ENCODE measurements around the gene MIA2. TPM values are rescaled to one million over a fixed set of nuclear protein-coding genes. Genes with fewer than 3 reads are reported as not detected.
"Not testable (repeated sequence)": the region's sequence is repeated elsewhere in the genome, so short reads cannot be mapped to it uniquely, and the experiment has no call there.

Gene MIA2
- total RNA-seq, 6 experiments from 2014 or later: 58.7 to 90.8 (median 73.6) TPM

- Histone ChIP-seq H3K27ac (no peak overlapping the region), H3K9me3 (no peaks in the 10 kb centered on the region), H3K4me1 (no peaks in the 10 kb centered on the region), H3K36me3 (peaks cover 4 to 85% (median 46%) of the 10 kb centered on the region in 4 donors), H3K27me3 (no peaks in the 10 kb centered on the region), H3K4me3 (no peak overlapping the region)
- TF ChIP-seq POLR2A (IDR thresholded peaks at IDR 0.05): no peak
- TF ChIP-seq, protein P1, sequence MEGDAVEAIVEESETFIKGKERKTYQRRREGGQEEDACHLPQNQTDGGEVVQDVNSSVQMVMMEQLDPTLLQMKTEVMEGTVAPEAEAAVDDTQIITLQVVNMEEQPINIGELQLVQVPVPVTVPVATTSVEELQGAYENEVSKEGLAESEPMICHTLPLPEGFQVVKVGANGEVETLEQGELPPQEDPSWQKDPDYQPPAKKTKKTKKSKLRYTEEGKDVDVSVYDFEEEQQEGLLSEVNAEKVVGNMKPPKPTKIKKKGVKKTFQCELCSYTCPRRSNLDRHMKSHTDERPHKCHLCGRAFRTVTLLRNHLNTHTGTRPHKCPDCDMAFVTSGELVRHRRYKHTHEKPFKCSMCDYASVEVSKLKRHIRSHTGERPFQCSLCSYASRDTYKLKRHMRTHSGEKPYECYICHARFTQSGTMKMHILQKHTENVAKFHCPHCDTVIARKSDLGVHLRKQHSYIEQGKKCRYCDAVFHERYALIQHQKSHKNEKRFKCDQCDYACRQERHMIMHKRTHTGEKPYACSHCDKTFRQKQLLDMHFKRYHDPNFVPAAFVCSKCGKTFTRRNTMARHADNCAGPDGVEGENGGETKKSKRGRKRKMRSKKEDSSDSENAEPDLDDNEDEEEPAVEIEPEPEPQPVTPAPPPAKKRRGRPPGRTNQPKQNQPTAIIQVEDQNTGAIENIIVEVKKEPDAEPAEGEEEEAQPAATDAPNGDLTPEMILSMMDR (IDR thresholded peaks at IDR 0.05): no peak
- WGBS (ENCODE audit: insufficient coverage, low coverage, low lambda C conversion rate, missing lambda C conversion rate): 41% methylated on average over 4 of the region's 4 CpGs
- no peak for DNase-seq
- intact Hi-C loops (cut with DNase I): no loop called here
- ATAC-seq: peak in 3 of 4 donors; percentile 38 to 81 (median 61)
Measured at GRCh38 chr14:39291701-39292100, 58.0 kb downstream of the MIA2 start.

DNA sequence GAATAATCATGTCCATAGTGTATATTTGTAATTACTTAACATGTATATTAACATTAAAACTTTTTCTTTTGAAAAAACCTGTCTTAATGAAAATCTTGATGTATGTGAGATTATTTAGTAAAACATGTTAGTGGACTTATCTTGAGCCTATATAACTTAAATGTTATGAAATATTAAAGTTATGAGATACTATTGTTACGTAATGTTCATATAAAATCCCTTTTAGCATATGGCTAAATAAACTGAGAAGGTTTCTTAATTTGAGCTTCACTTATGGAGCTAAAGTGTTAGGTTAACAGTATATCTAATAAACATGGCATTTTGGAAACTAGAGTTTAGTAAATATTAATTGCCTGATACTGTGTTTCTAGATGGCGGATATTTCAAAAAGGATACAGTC lies 59.9 kb downstream of the MIA2 start:
- no peak overlapping the region for H3K27ac ChIP-seq
- no peak overlapping the region for H3K4me3 ChIP-seq
- 93% methylated on average over 2 of the region's 2 CpGs for WGBS (ENCODE audit: insufficient coverage, low coverage, low lambda C conversion rate, missing lambda C conversion rate)
- DNase-seq (no peak), ATAC-seq (no peak)
- H3K9me3 ChIP-seq: no peaks in the 10 kb centered on the region
- TF ChIP-seq POLR2A (IDR thresholded peaks at IDR 0.05): no peak
- TF ChIP-seq, protein P1 (IDR thresholded peaks at IDR 0.05): no peak
- intact Hi-C loops (cut with DNase I): no loop called here
- H3K4me1 ChIP-seq: no peaks in the 10 kb centered on the region
- H3K36me3 ChIP-seq: peaks cover 4 to 88% (median 41%) of the 10 kb centered on the region in 4 donors
- no peaks in the 10 kb centered on the region for H3K27me3 ChIP-seq

DNA sequence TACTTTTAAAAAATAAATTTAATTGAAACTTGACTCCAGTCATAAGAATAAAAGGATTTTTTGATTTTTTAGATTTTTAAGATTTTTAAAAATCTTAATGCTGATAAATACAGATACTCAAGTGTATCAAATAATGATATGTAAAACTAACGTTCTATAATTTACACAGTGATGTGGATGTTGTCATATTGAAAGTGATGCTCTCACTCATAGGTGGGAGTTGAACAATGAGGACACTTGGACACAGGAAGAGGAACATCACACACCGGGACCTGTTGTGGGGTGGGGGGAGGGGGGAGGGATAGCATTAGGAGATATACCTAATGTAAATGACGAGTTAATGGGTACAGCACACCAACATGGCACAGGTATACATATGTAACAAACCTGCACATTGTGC lies 66.7 kb downstream of the MIA2 start:
- peaks cover 0 to 83% (median 34%) of the 10 kb centered on the region in 4 donors for H3K36me3 ChIP-seq
- H3K27me3 ChIP-seq; H3K27ac ChIP-seq; DNase-seq; H3K4me3 ChIP-seq; H3K4me1 ChIP-seq; ATAC-seq; intact Hi-C loops (cut with DNase I); H3K9me3 ChIP-seq: not testable (repeated sequence)
- WGBS (ENCODE audit: insufficient coverage, low coverage, low lambda C conversion rate, missing lambda C conversion rate): 64% methylated on average over 2 of the region's 3 CpGs

GRCh38 chr14:39302124-39302810 lies 68.6 kb downstream of the MIA2 start:
- no peaks in the 10 kb centered on the region for H3K9me3 ChIP-seq
- TF ChIP-seq, protein P1 (IDR thresholded peaks at IDR 0.05): no peak
- TF ChIP-seq POLR2A (IDR thresholded peaks at IDR 0.05): no peak
- H3K4me3 ChIP-seq: no peak overlapping the region
- H3K27me3 ChIP-seq: no peaks in the 10 kb centered on the region
- 87% methylated on average over 4 of the region's 4 CpGs for WGBS (ENCODE audit: insufficient coverage, low coverage, low lambda C conversion rate, missing lambda C conversion rate)
- H3K4me1 ChIP-seq: no peaks in the 10 kb centered on the region
- DNase-seq (no peak), ATAC-seq (no peak)
- intact Hi-C loops (cut with DNase I): no loop called here
- peaks cover 0 to 67% (median 23%) of the 10 kb centered on the region in 4 donors for H3K36me3 ChIP-seq
- H3K27ac ChIP-seq: no peak overlapping the region

DNA sequence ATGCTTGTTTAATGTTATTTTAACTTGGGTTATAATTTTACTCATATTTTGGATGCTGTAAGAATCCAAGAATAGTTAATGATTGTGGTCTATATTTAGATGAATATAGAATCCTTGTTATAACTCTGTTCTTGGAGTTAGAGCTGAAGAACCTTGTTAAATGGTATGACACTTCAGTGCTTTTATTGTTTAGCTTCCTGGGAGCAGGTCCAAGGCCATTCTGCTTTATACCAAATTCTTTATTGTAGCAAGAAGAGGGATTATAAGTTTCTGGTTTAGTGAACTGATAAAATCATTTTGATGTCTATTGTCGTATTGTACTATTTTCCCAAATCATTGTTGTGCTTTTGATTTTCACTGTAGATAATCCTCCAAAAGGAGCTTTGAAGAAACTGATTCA lies 69.4 kb downstream of the MIA2 start:
- DNase-seq (no peak), ATAC-seq (no peak)
- Histone ChIP-seq H3K36me3 (peaks cover 0 to 63% (median 22%) of the 10 kb centered on the region in 4 donors), H3K27me3 (no peaks in the 10 kb centered on the region), H3K4me3 (no peak overlapping the region), H3K27ac (no peak overlapping the region), H3K4me1 (no peaks in the 10 kb centered on the region), H3K9me3 (no peaks in the 10 kb centered on the region)
- TF ChIP-seq POLR2A (IDR thresholded peaks at IDR 0.05): no peak
- TF ChIP-seq, protein P1 (IDR thresholded peaks at IDR 0.05): no peak
- intact Hi-C loops (cut with DNase I): no loop called here
- 92% methylated on average over 1 of the region's 1 CpG for WGBS (ENCODE audit: insufficient coverage, low coverage, low lambda C conversion rate, missing lambda C conversion rate)

Data from right lobe of liver (tissue), 6 donors.